GM21825 (cell line): ENCODE measurements around the gene MBD5.

ENCODE experiments used
- ATAC-seq: cut with Tn5 transposase; IDR thresholded peaks from one replicate; pipeline ENCODE4 v1.9.1; 2021; ENCODE audit warnings: mild to moderate bottlenecking, moderate library complexity; ENCODE audit not compliant: unreplicated experiment

Gene MBD5

GRCh38 chr2:148515120-148515519 is 494.2 kb downstream of the MBD5 start:
- ATAC-seq, result no peak

DNA sequence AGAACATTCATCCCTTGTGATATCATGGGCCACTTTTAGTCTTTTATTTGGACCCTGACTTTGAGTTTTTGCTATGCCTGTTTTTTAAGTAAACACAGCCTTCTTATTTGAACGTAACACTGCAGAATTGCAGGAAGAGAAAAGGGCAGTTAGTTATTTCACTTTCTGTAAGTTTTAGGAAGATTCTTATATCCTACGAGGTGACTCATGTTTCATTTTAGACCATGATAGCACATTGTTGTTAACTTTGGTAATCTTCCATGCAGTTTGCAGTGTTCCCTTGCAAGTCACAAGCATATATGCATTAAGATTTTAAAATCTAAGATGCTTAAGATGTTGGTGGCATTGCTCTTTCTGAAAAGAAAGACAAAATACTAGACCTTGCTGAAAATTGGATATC is 495.1 kb downstream of the MBD5 start:
- no peak for ATAC-seq

- no peak for ATAC-seq
These were observed 496.4 kb downstream of the MBD5 start for GRCh38 chr2:148517296-148517695.

GRCh38 chr2:148517822-148518221 is 496.9 kb downstream of the MBD5 start:
- ATAC-seq, result no peak

DNA sequence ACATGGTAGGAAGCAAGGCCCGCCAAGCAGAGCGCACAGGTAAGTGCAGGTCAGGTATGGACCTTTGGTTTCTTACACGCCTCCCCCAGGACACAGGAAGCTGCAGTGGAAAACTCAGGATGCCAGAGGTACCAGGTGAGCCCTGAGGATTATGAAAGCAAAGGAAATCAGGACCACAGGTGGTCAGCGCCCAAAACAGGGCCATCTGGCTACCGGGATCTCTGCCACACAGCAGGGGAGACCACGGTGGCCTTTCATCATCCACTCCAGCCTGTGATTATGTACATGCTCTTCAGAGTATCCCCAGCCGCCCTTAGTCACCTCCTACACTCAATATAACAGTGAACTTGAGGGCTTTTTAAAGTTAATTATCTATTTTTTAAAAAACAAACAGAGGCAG is 498.1 kb downstream of the MBD5 start:
- ATAC-seq, result no peak

DNA sequence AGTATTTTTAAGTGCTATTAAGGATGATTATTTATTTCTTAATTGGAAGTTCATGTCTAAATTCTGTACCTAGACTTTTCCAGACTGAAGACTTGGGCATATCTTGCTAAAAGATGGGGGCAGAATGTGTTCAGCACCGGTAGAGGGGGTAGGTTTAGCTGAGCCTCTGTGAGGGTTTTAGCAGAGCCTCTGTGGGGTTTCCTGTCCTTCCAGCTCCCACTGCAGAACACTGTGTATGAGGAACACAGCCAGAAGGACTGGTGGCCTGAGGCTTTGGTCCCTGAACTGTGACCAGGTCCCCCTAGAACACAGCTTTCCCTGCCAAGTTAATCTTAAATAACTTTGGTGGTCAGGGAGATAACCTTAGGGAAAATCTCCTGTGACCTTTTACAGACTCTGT is 500.3 kb downstream of the MBD5 start:
- ATAC-seq, result no peak

DNA sequence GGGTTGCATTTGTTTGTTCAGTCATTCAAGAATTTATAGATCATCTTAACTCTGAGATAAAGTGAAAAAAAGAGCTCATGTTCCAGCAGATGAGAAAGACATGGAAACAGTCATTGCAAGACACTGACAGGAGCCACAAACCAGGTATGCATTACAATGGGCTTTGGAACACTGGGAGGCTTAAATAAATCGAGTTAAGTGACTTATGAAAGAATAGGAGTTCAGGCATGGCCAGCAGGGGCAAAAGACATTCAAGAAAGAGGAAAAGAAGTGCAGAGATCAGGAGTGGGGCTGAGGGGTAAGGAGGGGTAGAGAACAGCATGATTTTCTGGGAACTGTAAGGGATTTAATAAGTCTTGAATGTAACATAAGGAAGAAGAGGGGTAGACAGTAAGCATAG is 502.4 kb downstream of the MBD5 start:
- no peak for ATAC-seq

GRCh38 chr2:148524519-148524919 is 503.6 kb downstream of the MBD5 start:
- ATAC-seq, result no peak

DNA sequence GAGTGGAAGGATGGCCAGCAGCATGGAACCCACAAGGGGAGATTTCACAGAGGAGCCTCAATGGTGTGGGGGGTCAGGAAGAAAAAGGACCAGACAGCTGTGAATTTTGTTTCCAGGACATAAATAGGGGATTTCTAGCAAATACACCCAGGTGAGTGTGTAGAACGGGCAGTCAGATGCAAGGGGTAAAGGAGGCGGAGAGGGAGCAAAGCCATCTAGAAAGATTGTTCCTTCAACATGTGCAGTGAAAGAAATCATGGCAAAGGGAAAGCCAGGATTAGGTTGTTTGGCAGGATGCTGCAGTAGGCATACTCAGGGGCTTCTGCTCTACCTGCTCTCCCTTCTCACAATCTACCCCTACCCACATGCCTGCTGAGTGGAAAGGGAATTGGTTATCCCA is 504.2 kb downstream of the MBD5 start:
- no peak for ATAC-seq

GRCh38 chr2:148526509-148527346 is 505.8 kb downstream of the MBD5 start:
- no peak for ATAC-seq

DNA sequence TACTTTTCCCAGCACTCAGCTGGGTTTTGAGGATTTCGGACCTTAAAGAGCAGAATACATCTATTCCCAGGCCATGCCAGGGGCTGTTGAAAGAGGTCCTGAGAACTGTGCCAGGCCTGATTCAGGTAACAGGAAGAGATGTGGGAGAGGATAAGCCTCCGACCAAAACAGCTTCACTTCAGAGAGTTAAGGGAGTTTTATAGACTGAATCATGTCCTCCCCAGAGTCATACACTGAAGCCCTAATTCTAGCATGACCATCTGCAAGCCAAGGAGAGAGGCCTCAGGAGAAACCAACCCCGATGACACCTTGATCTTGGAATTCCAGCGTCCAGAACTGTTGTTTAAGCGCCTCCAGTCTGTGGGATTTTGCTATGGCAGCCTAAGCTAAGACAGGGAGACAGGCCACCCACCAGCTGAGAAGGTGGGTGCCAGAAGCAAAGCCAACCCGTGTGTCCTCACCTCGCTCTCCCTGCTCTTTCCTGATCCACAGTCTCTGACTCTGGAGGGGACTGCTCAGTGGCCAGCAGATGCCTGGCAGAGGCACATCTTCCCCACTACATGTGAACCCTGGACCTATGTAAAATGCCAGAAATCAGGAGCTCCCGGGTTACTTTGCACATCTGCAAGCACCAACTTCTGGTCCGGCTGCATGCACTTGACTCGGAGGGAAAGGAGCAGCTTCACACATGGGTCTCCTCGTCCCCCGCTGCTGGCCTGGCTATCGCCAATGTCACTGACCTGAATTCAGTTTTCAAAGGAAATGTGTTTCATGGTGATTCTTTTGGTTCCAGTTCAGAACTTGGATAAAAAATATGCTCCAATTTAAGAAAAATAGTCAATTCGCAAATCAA is 506.8 kb downstream of the MBD5 start:
- no peak for ATAC-seq

DNA sequence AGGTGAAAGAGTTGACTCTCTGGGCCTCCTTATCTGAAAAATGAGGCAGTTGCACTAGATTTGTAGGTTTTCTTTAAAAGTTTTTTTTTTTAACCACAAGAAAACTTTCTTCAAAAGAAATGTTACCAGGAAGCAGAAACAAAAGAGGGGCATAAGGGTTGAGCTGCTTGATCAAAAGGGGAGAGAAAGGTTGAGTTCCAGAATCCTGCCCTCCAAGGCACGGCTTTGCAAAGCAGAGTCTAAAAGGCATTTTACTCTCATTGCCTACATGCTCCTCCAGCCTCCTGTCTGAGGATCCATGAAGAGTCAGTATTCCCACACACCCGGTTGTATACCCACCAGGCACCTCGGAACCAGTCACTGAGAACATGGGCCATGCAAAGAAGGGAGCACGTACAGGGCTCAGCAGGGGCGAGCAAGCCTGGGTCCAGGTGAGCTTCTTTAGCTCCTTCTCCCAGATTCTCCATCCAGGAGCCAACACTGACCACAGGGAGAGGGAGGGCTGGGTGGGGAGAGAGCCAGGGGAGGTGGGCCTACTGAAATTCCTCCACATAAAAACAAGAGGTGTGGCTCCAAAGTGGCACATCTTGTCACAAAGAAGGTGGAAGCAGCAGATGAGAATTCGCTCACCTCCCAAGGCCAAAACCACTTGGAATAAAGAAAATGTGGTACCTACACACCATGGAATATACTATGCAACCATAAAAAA is 507.6 kb downstream of the MBD5 start:
- no peak for ATAC-seq

DNA sequence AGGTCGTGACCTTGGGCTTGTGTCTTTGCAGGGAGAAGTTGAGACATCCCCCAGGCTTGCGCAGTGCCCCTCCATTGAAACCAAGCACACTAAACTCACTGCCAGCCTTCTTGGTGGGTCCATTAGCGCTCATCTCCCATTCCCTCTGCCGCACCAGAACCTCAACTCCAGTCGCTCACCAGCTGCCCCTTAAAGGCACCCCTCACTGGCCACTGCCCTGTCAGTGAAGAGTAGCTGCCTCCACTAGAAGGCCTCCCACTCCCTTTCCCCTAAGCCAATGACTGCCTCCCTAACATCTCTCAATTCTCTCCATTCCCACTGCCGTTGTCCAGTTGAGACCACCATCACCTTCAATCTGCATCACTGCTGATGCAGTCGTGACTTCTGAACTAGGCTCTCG is 508.9 kb downstream of the MBD5 start:
- ATAC-seq, result no peak

GRCh38 chr2:148530350-148530749 is 509.5 kb downstream of the MBD5 start:
- no peak for ATAC-seq

GRCh38 chr2:148531235-148531634 is 510.3 kb downstream of the MBD5 start:
- no peak for ATAC-seq

- ATAC-seq, result no peak
These were observed 511.0 kb downstream of the MBD5 start for GRCh38 chr2:148531669-148532428.

DNA sequence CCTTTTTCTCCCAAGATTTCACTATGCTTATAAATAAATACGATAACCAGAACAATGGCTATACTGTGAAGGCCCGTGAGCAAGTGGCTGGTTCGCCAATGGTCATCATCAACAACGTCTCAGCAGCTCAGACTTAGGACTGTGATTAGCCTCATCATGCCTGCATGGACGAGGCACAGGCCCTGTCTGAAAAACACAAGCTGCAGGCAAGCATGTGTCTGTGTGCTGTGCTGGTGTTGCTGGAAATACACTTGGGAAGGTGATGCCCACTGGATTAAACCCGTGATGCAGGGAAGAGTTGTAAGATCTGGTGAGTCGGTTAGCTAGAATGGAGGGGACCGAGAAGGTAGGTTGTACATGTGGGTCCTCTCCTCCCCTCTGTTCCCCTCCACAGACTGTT is 512.1 kb downstream of the MBD5 start:
- ATAC-seq, result no peak

DNA sequence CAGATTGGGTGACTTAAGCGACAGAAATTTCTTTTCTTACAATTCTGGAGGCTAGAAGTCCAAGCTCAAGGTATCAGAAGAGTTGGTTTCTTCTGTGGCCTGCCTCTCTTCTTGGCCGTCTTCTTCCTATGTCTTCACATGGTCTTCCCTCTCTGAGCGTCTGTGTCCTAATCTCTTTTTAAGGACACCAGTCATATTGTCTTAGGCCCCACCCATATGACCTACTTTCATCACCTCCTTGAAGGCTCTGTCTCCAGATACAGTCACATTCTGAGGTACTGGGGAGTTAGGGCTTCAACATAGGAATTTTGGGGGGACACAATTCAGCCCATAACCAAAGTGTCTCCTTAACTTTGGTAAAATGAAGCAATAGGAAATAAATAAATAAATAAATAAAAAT is 512.8 kb downstream of the MBD5 start:
- ATAC-seq, result no peak

DNA sequence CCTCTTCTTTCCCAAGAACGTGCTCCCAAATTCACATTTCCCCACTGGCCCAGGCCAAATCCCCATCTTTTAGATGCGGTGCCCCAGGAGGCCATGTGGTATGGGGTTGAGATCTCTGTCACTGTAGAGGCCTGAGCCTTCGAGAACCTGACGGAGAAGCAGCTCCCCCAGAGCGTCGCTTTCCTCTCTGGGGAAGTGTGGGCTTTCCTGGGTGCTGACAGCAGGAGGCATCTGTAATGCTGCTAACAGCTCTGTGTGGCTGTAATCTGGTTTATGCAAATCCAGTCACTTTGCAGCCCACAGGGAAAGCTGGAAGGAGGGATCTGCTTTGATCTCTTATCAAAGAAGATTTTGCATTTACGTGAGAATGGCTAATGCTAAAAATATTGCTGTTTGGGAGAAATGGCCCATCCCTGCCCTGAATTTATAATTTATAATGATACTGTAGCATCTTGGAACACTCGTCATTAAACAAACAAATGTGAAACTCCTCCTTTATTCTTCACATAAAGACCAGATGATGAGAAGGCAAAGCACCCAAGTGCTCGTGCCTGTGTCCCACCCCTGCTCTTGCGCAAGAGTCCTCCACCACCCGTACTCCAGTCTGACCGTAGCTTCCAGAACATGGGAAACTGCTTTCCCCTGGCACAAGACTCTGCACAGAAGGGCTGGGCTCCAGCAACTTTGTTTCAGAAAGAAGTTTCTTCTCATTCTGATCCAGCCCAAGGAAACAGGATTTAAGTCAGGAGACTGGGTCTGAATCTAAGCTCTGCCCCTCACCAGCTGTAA is 513.7 kb downstream of the MBD5 start:
- ATAC-seq, result no peak

DNA sequence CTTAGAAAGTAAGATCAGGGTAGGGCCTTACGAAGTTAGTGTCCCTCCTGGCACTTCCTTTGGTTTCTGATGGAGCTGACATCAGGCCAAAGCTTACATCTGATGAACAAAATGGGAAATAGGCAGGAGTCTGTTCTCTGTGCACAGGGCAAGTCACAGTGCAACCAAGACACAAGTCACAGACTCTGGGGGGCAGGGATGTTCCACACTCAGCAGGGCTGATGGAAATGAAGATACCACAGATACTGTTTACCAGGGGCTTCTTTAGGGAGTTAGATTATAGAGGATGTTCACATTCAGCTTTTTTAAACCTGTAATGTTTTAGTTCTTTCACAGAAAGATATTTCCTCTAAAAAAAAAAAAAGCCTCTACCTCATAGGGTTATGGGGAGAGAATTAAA is 517.5 kb downstream of the MBD5 start:
- no peak for ATAC-seq
